Caco-2 (cell line): ENCODE measurements around the gene LRRC19. TPM values are rescaled to one million over a fixed set of nuclear protein-coding genes. Genes with fewer than 3 reads are reported as not detected.
A peak's percentile ranks its signal among the peaks of the same experiment; 100 is the strongest.

Experiments
- BruUV-seq: library from RNA; stranded (reverse); fragments of 400-500 nt; replicated peaks from 2 replicates; lab custom pipeline; 2021; lab: Mats Ljungman, UMichigan
- CTCF ChIA-PET: fragments of 300-600 bp; sonication (Branson Sonifier 250); formaldehyde crosslinking; loops from one replicate; lab custom pipeline; 2022; ENCODE audit warnings: antibody characterized with exemption; lab: Charles Lee
- POLR2A ChIA-PET: fragments of 300-600 bp; sonication (Branson Sonifier 250); formaldehyde crosslinking; loops from one replicate; lab custom pipeline; 2022; ENCODE audit warnings: antibody characterized with exemption; lab: Charles Lee
- DNase-seq, 2 experiments: peaks; one replicate each; pipeline versions ENCODE4 v3.0.0 to v3.0.0-alpha.2; 2020 to 2022
- H3K27me3 ChIP-seq: replicated peaks from 2 replicates; pipeline ENCODE4 v1.6.0; 2011; ENCODE audit warnings: low read length; ENCODE audit not compliant: control insufficient read depth, insufficient read depth
- H3K36me3 ChIP-seq: 2 replicates; pipeline ENCODE4 v1.5.1; 2011; ENCODE audit warnings: low read length; ENCODE audit not compliant: control insufficient read depth, insufficient read depth
- H3K4me1 ChIP-seq: fragments of 250-450 bp; sonication (Bioruptor Pico); 2 replicates; pipeline ENCODE4 v1.5.1; 2020; ENCODE audit warnings: mild to moderate bottlenecking
- H3K4me3 ChIP-seq: 2 replicates; pipeline ENCODE4 v1.5.1; 2011; ENCODE audit warnings: low read depth, mild to moderate bottlenecking, control low read depth, low read length
- H3K9me3 ChIP-seq: fragments of 250-450 bp; sonication (Bioruptor Pico); 2 replicates; pipeline ENCODE4 v1.5.1; 2020; ENCODE audit warnings: mild to moderate bottlenecking, moderate library complexity
- H3K27ac Mint-ChIP-seq: one replicate; pipeline ENCODE4 v1.8.0; 2022; ENCODE audit warnings: mixed read lengths; ENCODE audit not compliant: unreplicated experiment
- H3K27me3 Mint-ChIP-seq: one replicate; pipeline ENCODE4 v1.8.0; 2022; ENCODE audit warnings: mixed read lengths; ENCODE audit not compliant: insufficient read depth, unreplicated experiment
- H3K36me3 Mint-ChIP-seq: one replicate; pipeline ENCODE4 v1.8.0; 2022; ENCODE audit warnings: mild to moderate bottlenecking, mixed read lengths; ENCODE audit not compliant: insufficient read depth, unreplicated experiment
- H3K4me1 Mint-ChIP-seq: one replicate; pipeline ENCODE4 v1.8.0; 2022; ENCODE audit warnings: low read depth, mixed read lengths; ENCODE audit not compliant: unreplicated experiment
- H3K4me3 Mint-ChIP-seq: one replicate; pipeline ENCODE4 v1.8.0; 2022; ENCODE audit warnings: mild to moderate bottlenecking, moderate library complexity, mixed read lengths; ENCODE audit not compliant: unreplicated experiment
- H3K9me3 Mint-ChIP-seq: one replicate; pipeline ENCODE4 v1.8.0; 2022; ENCODE audit warnings: mixed read lengths; ENCODE audit not compliant: unreplicated experiment
- CTCF ChIP-seq, 2 experiments: fragments of 200-600 bp in 1 of 2; IDR thresholded peaks; 1 replicate in 1 of 2; 2 replicates in 1 of 2; pipeline versions ENCODE4 v1.5.1 to v1.8.0; 2011 to 2022; ENCODE audit warnings: antibody characterized with exemption in 1 of 2, control low read depth in 1 of 2, inconsistent platforms in 1 of 2, low read depth in 1 of 2, low read length in 1 of 2, mild to moderate bottlenecking in 1 of 2, moderate library complexity in 1 of 2; ENCODE audit not compliant: insufficient read depth in 1 of 2, severe bottlenecking in 1 of 2, unreplicated experiment in 1 of 2
- intact Hi-C: fragments of 100-400 bp; cut with micrococcal nuclease; formaldehyde crosslinking; loops from one replicate; pipeline ENCODE4 v1.10.0; 2022; ENCODE audit not compliant: unreplicated experiment
- total RNA-seq: library from RNA; stranded (reverse); gene quantifications from 2 replicates; pipeline ENCODE4 v1.2.3, GENCODE V29; 2022

Gene LRRC19
- total RNA-seq, 1 experiment from 2014 or later, result not detected

- BruUV-seq, result no TSS peak
- CTCF ChIA-PET, result no interaction called here
Observed at GRCh38 chr9:27033815-27034403, 28.4 kb upstream of the LRRC19 start.

GRCh38 chr9:27029186-27029585, 23.7 kb upstream of the LRRC19 start:
- no peak for DNase-seq
- no peak for TF ChIP-seq CTCF (IDR thresholded peaks at IDR 0.05; ENCODE audit: insufficient read depth in 1 of 2, low read depth in 1 of 2, low read length in 1 of 2, severe bottlenecking in 1 of 2, unreplicated experiment in 1 of 2)
- Histone ChIP-seq H3K4me1 (no peaks in the 10 kb centered on the region), H3K4me3 (no peak overlapping the region), H3K9me3 (no peaks in the 10 kb centered on the region), H3K27me3 (no peaks in the 10 kb centered on the region), H3K36me3 (no peaks in the 10 kb centered on the region)
- Mint-ChIP-seq H3K27ac (no peak overlapping the region), H3K36me3 (no peaks in the 10 kb centered on the region), H3K4me3 (no peak overlapping the region), H3K4me1 (no peaks in the 10 kb centered on the region), H3K9me3 (no peaks in the 10 kb centered on the region), H3K27me3 (no peaks in the 10 kb centered on the region)
- intact Hi-C loops, result no loop called here
- ChIA-PET POLR2A (no interaction called here), CTCF (no interaction called here)
- no TSS peak for BruUV-seq

More at GRCh38 chr9:27033815-27034403, 28.4 kb upstream of the LRRC19 start:
- H3K4me3 Mint-ChIP-seq, result no peak overlapping the region
- no peaks in the 10 kb centered on the region for H3K36me3 Mint-ChIP-seq
- Histone ChIP-seq H3K27me3 (no peaks in the 10 kb centered on the region), H3K4me1 (no peaks in the 10 kb centered on the region), H3K36me3 (no peaks in the 10 kb centered on the region), H3K9me3 (no peaks in the 10 kb centered on the region), H3K4me3 (no peak overlapping the region)
- peak; percentile 26 to 35 for DNase-seq
- H3K27me3 Mint-ChIP-seq, result no peaks in the 10 kb centered on the region
- POLR2A ChIA-PET, result no interaction called here
- no peaks in the 10 kb centered on the region for H3K9me3 Mint-ChIP-seq
- intact Hi-C loops, result loop anchor here (1.0 kb wide), 1 partner anchor 242 kb away; no protein-coding TSS in a partner anchor
- no peak overlapping the region for H3K27ac Mint-ChIP-seq
- TF ChIP-seq CTCF (IDR thresholded peaks at IDR 0.05; ENCODE audit: insufficient read depth in 1 of 2, low read depth in 1 of 2, low read length in 1 of 2, severe bottlenecking in 1 of 2, unreplicated experiment in 1 of 2), result peak; percentile 26 to 40
- no peaks in the 10 kb centered on the region for H3K4me1 Mint-ChIP-seq

- intact Hi-C loops, result no loop called here
- no peaks in the 10 kb centered on the region for H3K27me3 Mint-ChIP-seq
- H3K9me3 ChIP-seq, result no peaks in the 10 kb centered on the region
- no peak overlapping the region for H3K4me3 ChIP-seq
- no peaks in the 10 kb centered on the region for H3K4me1 ChIP-seq
- no peaks in the 10 kb centered on the region for H3K27me3 ChIP-seq
- BruUV-seq, result no TSS peak
- POLR2A ChIA-PET, result no interaction called here
- TF ChIP-seq CTCF (IDR thresholded peaks at IDR 0.05; ENCODE audit: insufficient read depth in 1 of 2, low read depth in 1 of 2, low read length in 1 of 2, severe bottlenecking in 1 of 2, unreplicated experiment in 1 of 2), result no peak
- H3K4me3 Mint-ChIP-seq, result no peak overlapping the region
- H3K27ac Mint-ChIP-seq, result no peak overlapping the region
- H3K36me3 Mint-ChIP-seq, result no peaks in the 10 kb centered on the region
- CTCF ChIA-PET, result no interaction called here
- H3K9me3 Mint-ChIP-seq, result no peaks in the 10 kb centered on the region
- no peaks in the 10 kb centered on the region for H3K4me1 Mint-ChIP-seq
- no peak for DNase-seq
- no peaks in the 10 kb centered on the region for H3K36me3 ChIP-seq
Observed at GRCh38 chr9:27022920-27023319, 17.4 kb upstream of the LRRC19 start.
